ENCODE results near the gene UBN2. TPM values are rescaled to one million over a fixed set of nuclear protein-coding genes. Genes with fewer than 3 reads are reported as not detected.

UBN2 gene
- total RNA-seq, 1 donor from 2014 or later, result 13.5 TPM

GRCh38 chr7:139297795-139298194 is 66.8 kb downstream of the UBN2 start:
- H3K27ac Mint-ChIP-seq (ENCODE audit: unreplicated experiment), result no peak overlapping the region
- no peaks in the 10 kb centered on the region for H3K9me3 Mint-ChIP-seq (ENCODE audit: low read depth)
- H3K4me1 Mint-ChIP-seq (ENCODE audit: low read depth), result peaks cover 14% of the 10 kb centered on the region
- no peak for DNase-seq (ENCODE audit: low spot score)
- TF ChIP-seq CTCF (IDR thresholded peaks at IDR 0.05), result no peak
- H3K4me3 Mint-ChIP-seq (ENCODE audit: unreplicated experiment), result no peak overlapping the region
- peaks cover 16% of the 10 kb centered on the region for H3K36me3 Mint-ChIP-seq (ENCODE audit: low read depth)
- no peaks in the 10 kb centered on the region for H3K27me3 Mint-ChIP-seq (ENCODE audit: low read depth)

- no peak for DNase-seq (ENCODE audit: low spot score)
- no peak for TF ChIP-seq CTCF (IDR thresholded peaks at IDR 0.05)
- Mint-ChIP-seq H3K36me3 (ENCODE audit: low read depth) (peaks cover 17% of the 10 kb centered on the region), H3K9me3 (ENCODE audit: low read depth) (no peaks in the 10 kb centered on the region), H3K4me1 (ENCODE audit: low read depth) (peaks cover 14% of the 10 kb centered on the region), H3K4me3 (ENCODE audit: unreplicated experiment) (no peak overlapping the region), H3K27ac (ENCODE audit: unreplicated experiment) (no peak overlapping the region), H3K27me3 (ENCODE audit: low read depth) (no peaks in the 10 kb centered on the region)
These were observed 68.3 kb downstream of the UBN2 start for GRCh38 chr7:139299296-139299695.

GRCh38 chr7:139300390-139300789 is 69.4 kb downstream of the UBN2 start:
- H3K27me3 Mint-ChIP-seq (ENCODE audit: low read depth), result no peaks in the 10 kb centered on the region
- no peak overlapping the region for H3K27ac Mint-ChIP-seq (ENCODE audit: unreplicated experiment)
- no peak for DNase-seq (ENCODE audit: low spot score)
- no peak for TF ChIP-seq CTCF (IDR thresholded peaks at IDR 0.05)
- H3K4me3 Mint-ChIP-seq (ENCODE audit: unreplicated experiment), result no peak overlapping the region
- peaks cover 14% of the 10 kb centered on the region for H3K36me3 Mint-ChIP-seq (ENCODE audit: low read depth)
- no peaks in the 10 kb centered on the region for H3K9me3 Mint-ChIP-seq (ENCODE audit: low read depth)
- peaks cover 14% of the 10 kb centered on the region for H3K4me1 Mint-ChIP-seq (ENCODE audit: low read depth)

GRCh38 chr7:139304517-139304916 is 73.5 kb downstream of the UBN2 start:
- H3K9me3 Mint-ChIP-seq (ENCODE audit: low read depth), result no peaks in the 10 kb centered on the region
- peaks cover 16% of the 10 kb centered on the region for H3K4me1 Mint-ChIP-seq (ENCODE audit: low read depth)
- no peak overlapping the region for H3K27ac Mint-ChIP-seq (ENCODE audit: unreplicated experiment)
- TF ChIP-seq CTCF (IDR thresholded peaks at IDR 0.05), result no peak
- peaks cover 12% of the 10 kb centered on the region for H3K36me3 Mint-ChIP-seq (ENCODE audit: low read depth)
- no peak overlapping the region for H3K4me3 Mint-ChIP-seq (ENCODE audit: unreplicated experiment)
- H3K27me3 Mint-ChIP-seq (ENCODE audit: low read depth), result no peaks in the 10 kb centered on the region
- DNase-seq (ENCODE audit: low spot score), result no peak

GRCh38 chr7:139317939-139318505 is 87.0 kb downstream of the UBN2 start:
- Mint-ChIP-seq H3K27ac (ENCODE audit: unreplicated experiment) (no peak overlapping the region), H3K27me3 (ENCODE audit: low read depth) (no peaks in the 10 kb centered on the region), H3K4me1 (ENCODE audit: low read depth) (no peaks in the 10 kb centered on the region), H3K4me3 (ENCODE audit: unreplicated experiment) (no peak overlapping the region), H3K9me3 (ENCODE audit: low read depth) (no peaks in the 10 kb centered on the region), H3K36me3 (ENCODE audit: low read depth) (no peaks in the 10 kb centered on the region)
- TF ChIP-seq CTCF (IDR thresholded peaks at IDR 0.05), result no peak
- DNase-seq (ENCODE audit: low spot score), result no peak
